K562 (cell line): ENCODE results near the gene GTF3C4. TPM values are rescaled to one million over a fixed set of nuclear protein-coding genes. Genes with fewer than 3 reads are reported as not detected.

Experiments
- ATAC-seq: fragments of 200-7000 bp; cut with Tn5 transposase; 3 replicates; pipeline ENCODE4 v1.9.1; 2020; ENCODE audit warnings: moderate library complexity
- BruUV-seq: library from RNA; stranded (reverse); fragments of 400-500 nt; replicated peaks from 2 replicates; lab custom pipeline; 2021; lab: Mats Ljungman, UMichigan
- CTCF ChIA-PET: fragments of 300-600 bp; formaldehyde crosslinking; extraction: SDS; loops from one replicate; lab custom pipeline; 2021; ENCODE audit warnings: low intra/inter-chr PET ratio; lab: Yijun Ruan, JAX
- POLR2A ChIA-PET: fragments of 300-600, 350-650 bp; sonication (Branson Sonifier 250); formaldehyde crosslinking; extraction: SDS; loops from one replicate; lab custom pipeline; 2021; ENCODE audit warnings: antibody characterized with exemption, inconsistent platforms; lab: Yijun Ruan, JAX
- DNase-seq, 4 experiments: peaks; one replicate each; pipeline versions ENCODE4 v3.0.0 to v3.0.0-alpha.2; 2011 to 2018; ENCODE audit warnings: low spot score in 3 of 4, mixed read lengths in 3 of 4; ENCODE audit errors: extremely low read depth in 1 of 4
- FAIRE-seq: peaks from 2 replicates; lab custom pipeline; 2011; peaks lifted over from hg19 to GRCh38; lab: Jason Lieb, UNC
- H2AFZ ChIP-seq: 2 replicates; pipeline ENCODE4 v1.6.0; 2011; ENCODE audit warnings: low read depth, low read length, control low read depth, inconsistent platforms
- H3K27ac ChIP-seq: fragments of 200-600 bp; 3 replicates; pipeline ENCODE4 v1.8.0; 2011; ENCODE audit warnings: low read depth, mild to moderate bottlenecking, control low read depth, inconsistent platforms, low read length, moderate library complexity, mixed read lengths; ENCODE audit errors: extremely low read depth
- H3K27me3 ChIP-seq, 2 experiments: fragments of 300-600 bp in 1 of 2; 2 replicates in 1 of 2; 3 replicates in 1 of 2; pipeline versions ENCODE4 v1.6.0 to v1.8.0; 2011; ENCODE audit warnings: inconsistent platforms in 2 of 2, low read length in 2 of 2, mild to moderate bottlenecking in 1 of 2, mixed read lengths in 1 of 2, moderate library complexity in 1 of 2; ENCODE audit not compliant: control insufficient read depth in 2 of 2, insufficient read depth in 2 of 2
- H3K36me3 ChIP-seq: fragments of 300-600 bp; 3 replicates; pipeline ENCODE4 v1.8.0; 2011; ENCODE audit warnings: mild to moderate bottlenecking, low read length, inconsistent platforms; ENCODE audit not compliant: control insufficient read depth, insufficient read depth
- H3K4me1 ChIP-seq, 2 experiments: fragments of 200-600 bp in 1 of 2; replicated peaks in 1 of 2; 2 replicates in 1 of 2; 3 replicates in 1 of 2; pipeline versions ENCODE4 v1.5.1 to v1.8.0; 2011; ENCODE audit warnings: inconsistent platforms in 2 of 2, low read length in 2 of 2, mild to moderate bottlenecking in 1 of 2, mixed read lengths in 1 of 2, moderate library complexity in 1 of 2; ENCODE audit not compliant: control insufficient read depth in 2 of 2, insufficient read depth in 2 of 2
- H3K4me2 ChIP-seq: 2 replicates; pipeline ENCODE4 v1.6.1; 2011; ENCODE audit warnings: low read length, control low read depth, inconsistent platforms, mixed read lengths; ENCODE audit not compliant: insufficient read depth
- H3K4me3 ChIP-seq: fragments of 200-600 bp; sonication (generic), shearing (Covaris generic); 2 replicates; pipeline ENCODE4 v1.5.1; 2016; ENCODE audit warnings: control low read depth, inconsistent platforms
- H3K79me2 ChIP-seq: fragments of 200-600 bp; 3 replicates; pipeline ENCODE4 v1.8.0; 2011; ENCODE audit warnings: low read length, inconsistent platforms; ENCODE audit not compliant: control insufficient read depth, insufficient read depth
- H3K9ac ChIP-seq, 2 experiments: 2 replicates each; pipeline versions ENCODE4 v1.6.0 to v1.6.1; 2011; ENCODE audit warnings: low read depth in 2 of 2, low read length in 2 of 2, control low read depth in 1 of 2, inconsistent platforms in 1 of 2, mild to moderate bottlenecking in 1 of 2, mixed read lengths in 1 of 2; ENCODE audit not compliant: insufficient read depth in 1 of 2
- H3K9me1 ChIP-seq: one replicate; pipeline ENCODE4 v1.6.0; 2011; ENCODE audit warnings: inconsistent platforms, mild to moderate bottlenecking, low read length, moderate library complexity; ENCODE audit not compliant: control insufficient read depth, insufficient read depth
- H3K9me3 ChIP-seq: replicated peaks from 2 replicates; pipeline ENCODE4 v1.5.1; 2011; ENCODE audit warnings: low read depth, low read length, inconsistent platforms; ENCODE audit not compliant: control insufficient read depth, insufficient read depth
- H4K20me1 ChIP-seq: replicated peaks from 2 replicates; pipeline ENCODE4 v1.6.1; 2011; ENCODE audit warnings: low read length, inconsistent platforms, mixed read lengths; ENCODE audit not compliant: control insufficient read depth, insufficient read depth
- CBFA2T2 ChIP-seq: fragments of 450-650 bp; conservative IDR thresholded peaks from 2 replicates; pipeline ENCODE4 v1.6.1; 2017; ENCODE audit warnings: mild to moderate bottlenecking
- CBX5 ChIP-seq: IDR thresholded peaks from 2 replicates; pipeline ENCODE4 v1.6.1; 2014; ENCODE audit warnings: low read depth, borderline replicate concordance
- CREM ChIP-seq: IDR thresholded peaks from 2 replicates; pipeline ENCODE4 v1.6.1; 2014; ENCODE audit warnings: antibody characterized with exemption, low read depth
- ELF1 ChIP-seq: fragments of 200-800 bp; sonication (Bioruptor generic); IDR thresholded peaks from 2 replicates; pipeline ENCODE4 v1.6.1; 2016; ENCODE audit warnings: missing genetic modification characterization, missing compliant biosample characterization
- FOXP1 ChIP-seq: sonication (generic); formaldehyde crosslinking; IDR thresholded peaks from 2 replicates; pipeline ENCODE4 v1.8.0; 2022; ENCODE audit warnings: mild to moderate bottlenecking, missing genetic modification reagents
- JUN ChIP-seq, 2 experiments: sonication (generic) in 1 of 2; formaldehyde crosslinking in 1 of 2; IDR thresholded peaks; 2 replicates each; pipeline versions ENCODE4 v1.6.1 to v1.8.0; 2012 to 2022; ENCODE audit warnings: borderline replicate concordance in 2 of 2, mild to moderate bottlenecking in 2 of 2, improper control_type of control experiment in 1 of 2, low read depth in 1 of 2, low read length in 1 of 2, missing genetic modification reagents in 1 of 2
- LARP7 ChIP-seq: fragments of 450-650 bp; IDR thresholded peaks from 2 replicates; pipeline ENCODE4 v1.6.1; 2016
- MTA3 ChIP-seq: fragments of 450-650 bp; formaldehyde crosslinking; IDR thresholded peaks from 2 replicates; pipeline ENCODE4 v1.6.1; 2017; ENCODE audit warnings: mild to moderate bottlenecking, borderline replicate concordance
- POLR3G ChIP-seq: IDR thresholded peaks from 2 replicates; pipeline ENCODE4 v1.6.1; 2011; ENCODE audit not compliant: insufficient read length, insufficient replicate concordance; ENCODE audit errors: extremely low read depth
- RAD21 ChIP-seq, 2 experiments: fragments of 250-450 bp in 1 of 2; fragments of 450-650 bp in 1 of 2; sonication (Bioruptor Pico) in 1 of 2; formaldehyde crosslinking in 1 of 2; IDR thresholded peaks in 1 of 2; conservative IDR thresholded peaks in 1 of 2; 2 replicates each; pipeline versions ENCODE4 v1.4.0 to v1.8.0; 2020 to 2022; ENCODE audit warnings: mild to moderate bottlenecking in 2 of 2, moderate library complexity in 1 of 2
- STAT6 ChIP-seq: sonication (generic); formaldehyde crosslinking; IDR thresholded peaks from 2 replicates; pipeline ENCODE4 v1.8.1; 2023; ENCODE audit warnings: mild to moderate bottlenecking, missing genetic modification reagents
- TAF7 ChIP-seq: fragments of 450-650 bp; IDR thresholded peaks from 2 replicates; pipeline ENCODE4 v1.6.1; 2016; ENCODE audit warnings: missing genetic modification characterization, missing compliant biosample characterization
- TRIM24 ChIP-seq, 2 experiments: fragments of 450-650 bp; IDR thresholded peaks; 2 replicates each; pipeline ENCODE4 v1.6.1; 2016
- TRIM28 ChIP-seq: fragments of 450-650 bp; IDR thresholded peaks from 2 replicates; pipeline ENCODE4 v1.6.1; 2017
- ZEB2 ChIP-seq: fragments of 450-650 bp; IDR thresholded peaks from 2 replicates; pipeline ENCODE4 v1.6.1; 2016
- ZSCAN32 ChIP-seq: fragments of 450-650 bp; formaldehyde crosslinking; IDR thresholded peaks from 2 replicates; pipeline ENCODE4 v1.4.0; 2020; ENCODE audit warnings: mild to moderate bottlenecking, moderate library complexity
- in situ Hi-C: fragments of 300-500 bp; cut with MboI; formaldehyde crosslinking; loops from 4 replicates; pipeline ENCODE4 v1.15.0; 2018; ENCODE audit warnings: inconsistent platforms, mixed read lengths
- intact Hi-C: fragments of 100-400 bp; cut with micrococcal nuclease; formaldehyde crosslinking; loops from 2 replicates; pipeline ENCODE4 v1.14.2; 2022
- polyA plus RNA-seq, 8 experiments: library from polyadenylated mRNA; depleted of rRNA in 4 of 8; stranded (reverse) in 5 of 8; unstranded in 3 of 8; fragments of >200 nt; fragmentation: Nextera tagmentation in 2 of 8; fragmentation: Illumina TruSeq in 1 of 8; extraction: Ambion mirVana in 2 of 8; extraction: Trizol in 1 of 8; gene quantifications; 2 replicates each; pipeline versions ENCODE4 v1.2.1 to v1.2.3, GENCODE V29; 2011 to 2014; ENCODE audit warnings: inconsistent platforms in 1 of 8, missing spikeins in 1 of 8
- total RNA-seq, 7 experiments: library from RNA; depleted of rRNA in 6 of 7; stranded (reverse); fragments of >200 nt in 6 of 7; fragmentation: Illumina TruSeq in 2 of 7; extraction: Trizol in 2 of 7; gene quantifications; 2 replicates each; pipeline versions ENCODE4 v1.2.1 to v1.2.3, GENCODE V29; 2011 to 2021; ENCODE audit warnings: low replicate concordance in 1 of 7
- TF ChIP-seq, protein P1 (sequence below): fragments of 450-650 bp; IDR thresholded peaks from 2 replicates; pipeline ENCODE4 v1.6.1; 2018; ENCODE audit warnings: mild to moderate bottlenecking, low read depth; ENCODE audit not compliant: partially characterized antibody
- TF ChIP-seq, protein P2 (sequence below): fragments of 450-650 bp; IDR thresholded peaks from 2 replicates; pipeline ENCODE4 v1.6.1; 2016

The GTF3C4 gene
- total and polyA plus RNA-seq, 9 of the 15 experiments (the other 6 are each of a cell fraction or from before 2014, with no cell fraction given) = 3.9 to 20.0 (median 12.2) TPM

DNA sequence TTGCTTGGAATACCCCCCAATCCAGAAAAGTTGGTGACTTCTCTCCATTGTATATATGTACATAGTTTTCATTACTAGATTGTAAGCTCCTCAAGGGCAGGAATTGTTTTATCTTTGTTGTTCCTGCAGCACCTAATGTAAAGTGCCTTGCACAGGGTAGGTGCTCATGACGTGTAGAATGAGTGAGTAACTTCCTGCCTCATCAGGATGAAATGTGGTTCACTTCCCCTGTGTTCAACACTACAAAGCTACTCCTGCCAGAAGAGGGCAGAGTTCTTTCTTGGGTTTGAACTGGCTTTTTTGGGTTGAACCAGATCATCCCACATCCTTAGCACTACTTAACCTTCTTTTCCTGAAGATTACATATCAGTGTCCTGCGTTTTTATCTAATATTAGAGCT, 23.9 kb downstream of the GTF3C4 start (continued):
- peak in 1 of 2 experiments; percentile 39; a peak in 2 of 4 replicates for TF ChIP-seq RAD21 (CRISPR knock-in tag; conservative IDR thresholded peaks at IDR 0.05 in 1 of 2, IDR thresholded peaks at IDR 0.05 in 1 of 2)
- TF ChIP-seq STAT6 (CRISPR knock-in tag) = no peak
- peak; percentile 32; the same call in 1 of the 2 replicates for TF ChIP-seq CREM
- no peak for TF ChIP-seq FOXP1 (CRISPR knock-in tag)
- TF ChIP-seq TRIM28 = peak; percentile 64; the same call in 1 of the 2 replicates

- H3K79me2 ChIP-seq = no peaks in the 10 kb centered on the region
- H3K9ac ChIP-seq = no peak overlapping the region
- ATAC-seq = no peak
- FAIRE-seq = no peak
- no peak for DNase-seq
- no peak overlapping the region for H3K4me3 ChIP-seq
- no TSS peak for BruUV-seq
- peaks cover 4% of the 10 kb centered on the region; the same call in 1 of the 2 replicates for H3K9me3 ChIP-seq
- H3K4me1 ChIP-seq = no peaks in the 10 kb centered on the region
- POLR2A ChIA-PET = interaction anchor here (0.7 to 1.6 kb wide), 2 partner anchors 9 to 466 kb away, joined by 3 to 4 read pairs; no protein-coding TSS in a partner anchor
- H3K9me1 ChIP-seq = no peaks in the 10 kb centered on the region
- no peak overlapping the region for H3K4me2 ChIP-seq
- intact Hi-C loops = loop anchor here (10.0 kb wide), 1 partner anchor 98 kb away; no protein-coding TSS in a partner anchor
- no peaks in the 10 kb centered on the region for H3K36me3 ChIP-seq
- no peaks in the 10 kb centered on the region for H3K27me3 ChIP-seq
- CTCF ChIA-PET = no interaction called here
- H2AFZ ChIP-seq = no peak overlapping the region
- no peak overlapping the region for H3K27ac ChIP-seq
- in situ Hi-C loops = no loop called here
- no peaks in the 10 kb centered on the region for H4K20me1 ChIP-seq
- TF ChIP-seq TAF7 (tag) (no peak), ZEB2 (0 out of 2 replicates have a peak, but pooled peaks have one; percentile 36), TRIM28 (peak; percentile 98), CBX5 (peak; percentile 96), ELF1 (tag) (no peak), FOXP1 (CRISPR knock-in tag) (no peak), CBFA2T2 (no peak), MTA3 (no peak), JUN (IDR thresholded peaks at IDR 0.05; ENCODE audit: borderline replicate concordance, low read depth, low read length) (no peak), JUN (CRISPR knock-in tag; IDR thresholded peaks at IDR 0.05; ENCODE audit: borderline replicate concordance) (no peak), TRIM24 (IDR thresholded peaks at IDR 0.05) (peak; percentile 41 to 79; a peak in 2 of 4 replicates), LARP7 (no peak), POLR3G (no peak), ZSCAN32 (no peak)
- TF ChIP-seq, protein P1, sequence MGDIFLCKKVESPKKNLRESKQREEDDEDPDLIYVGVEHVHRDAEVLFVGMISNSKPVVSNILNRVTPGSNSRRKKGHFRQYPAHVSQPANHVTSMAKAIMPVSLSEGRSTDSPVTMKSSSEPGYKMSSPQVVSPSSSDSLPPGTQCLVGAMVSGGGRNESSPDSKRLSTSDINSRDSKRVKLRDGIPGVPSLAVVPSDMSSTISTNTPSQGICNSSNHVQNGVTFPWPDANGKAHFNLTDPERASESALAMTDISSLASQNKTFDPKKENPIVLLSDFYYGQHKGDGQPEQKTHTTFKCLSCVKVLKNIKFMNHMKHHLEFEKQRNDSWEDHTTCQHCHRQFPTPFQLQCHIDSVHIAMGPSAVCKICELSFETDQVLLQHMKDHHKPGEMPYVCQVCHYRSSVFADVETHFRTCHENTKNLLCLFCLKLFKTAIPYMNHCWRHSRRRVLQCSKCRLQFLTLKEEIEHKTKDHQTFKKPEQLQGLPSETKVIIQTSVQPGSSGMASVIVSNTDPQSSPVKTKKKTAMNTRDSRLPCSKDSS = peak; percentile 88
- TF ChIP-seq, protein P2, sequence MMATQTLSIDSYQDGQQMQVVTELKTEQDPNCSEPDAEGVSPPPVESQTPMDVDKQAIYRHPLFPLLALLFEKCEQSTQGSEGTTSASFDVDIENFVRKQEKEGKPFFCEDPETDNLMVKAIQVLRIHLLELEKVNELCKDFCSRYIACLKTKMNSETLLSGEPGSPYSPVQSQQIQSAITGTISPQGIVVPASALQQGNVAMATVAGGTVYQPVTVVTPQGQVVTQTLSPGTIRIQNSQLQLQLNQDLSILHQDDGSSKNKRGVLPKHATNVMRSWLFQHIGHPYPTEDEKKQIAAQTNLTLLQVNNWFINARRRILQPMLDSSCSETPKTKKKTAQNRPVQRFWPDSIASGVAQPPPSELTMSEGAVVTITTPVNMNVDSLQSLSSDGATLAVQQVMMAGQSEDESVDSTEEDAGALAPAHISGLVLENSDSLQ = peak; percentile 24; the same call in 1 of the 2 replicates
These were observed 27.0 kb downstream of the GTF3C4 start for GRCh38 chr9:132697230-132697629.
